Stimulated activated CD4-positive, alpha-beta T cell treated with anti-CD3 and anti-CD28 coated beads, Interleukin-1b, Interleukin-23, amount 100 ng/mL, for 1 hour (primary cell): ENCODE measurements around the gene DPH7.
A peak's percentile ranks its signal among the peaks of the same experiment; 100 is the strongest.
"Not testable (repeated sequence)": the region's sequence is repeated elsewhere in the genome, so short reads cannot be mapped to it uniquely, and the experiment has no call there.

Source experiments
- DNase-seq, 2 donors: peaks; one replicate each; pipeline ENCODE4 v3.0.0-alpha.2; 2020; ENCODE audit warnings: low read depth in 2 of 2

The DPH7 gene

DNA sequence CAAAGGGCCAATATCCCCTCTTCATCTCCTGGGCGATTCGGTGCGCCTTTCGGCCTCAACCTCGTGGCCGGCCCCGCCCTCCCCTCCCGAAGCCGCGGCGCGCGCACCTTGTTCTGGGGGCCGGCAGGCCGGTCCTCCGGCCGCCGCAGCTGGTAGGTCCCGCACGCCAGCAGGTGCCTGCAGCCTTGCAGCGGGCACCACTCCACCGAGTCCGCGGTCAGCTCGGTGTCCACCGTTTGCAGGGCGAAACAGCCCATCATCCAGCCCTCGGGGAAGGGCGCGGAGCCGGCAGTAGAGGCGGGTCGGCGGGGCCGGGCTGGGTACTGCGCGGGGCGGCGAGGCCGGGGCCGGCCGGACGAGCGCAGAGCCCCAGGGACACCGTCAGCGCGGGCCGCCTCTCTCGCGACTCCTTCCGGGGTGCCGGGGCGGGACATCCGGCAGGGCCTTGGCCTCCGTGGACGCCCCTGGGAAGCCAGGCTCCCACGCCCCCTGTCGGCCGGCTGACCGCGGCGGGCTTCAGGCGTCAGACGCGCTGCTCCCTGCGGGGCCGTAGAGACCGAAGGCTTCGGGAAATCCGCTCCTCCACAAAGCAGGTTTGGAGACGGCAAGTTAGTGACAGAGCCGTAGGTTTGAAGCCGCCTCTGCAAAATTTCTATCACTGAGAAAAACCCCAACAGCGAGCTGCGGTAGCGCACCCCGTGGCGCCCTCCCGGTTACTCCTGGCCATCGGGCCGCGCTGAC, at the start of gene DPH7:
Gene DPH7, minus strand, starts transcription at position 408 of the 741 bp plus-strand sequence. Its CDS starts 148 bp downstream, at position 260.
- DNase-seq = peak; percentile 88 to 96

DNA sequence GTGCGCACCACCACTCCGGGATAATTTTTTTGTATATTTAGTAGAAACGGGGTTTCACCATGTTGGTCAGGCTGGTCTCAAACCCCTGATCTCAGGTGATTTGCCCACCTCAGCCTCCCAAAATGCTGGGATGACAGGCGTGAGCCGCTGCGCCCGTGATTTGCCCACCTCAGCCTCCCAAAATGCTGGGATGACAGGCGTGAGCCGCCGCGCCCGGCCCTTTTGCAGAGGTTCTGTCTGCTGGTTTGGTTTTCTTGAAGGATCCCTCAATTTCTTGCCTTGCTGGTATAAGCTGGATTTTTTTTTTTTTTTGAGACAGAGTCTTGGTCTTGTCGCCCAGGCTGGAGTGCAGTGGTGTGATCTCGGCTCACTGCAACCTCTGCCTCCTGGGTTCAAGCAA, 48.7 kb upstream of the DPH7 start:
- DNase-seq = not testable (repeated sequence)

DNA sequence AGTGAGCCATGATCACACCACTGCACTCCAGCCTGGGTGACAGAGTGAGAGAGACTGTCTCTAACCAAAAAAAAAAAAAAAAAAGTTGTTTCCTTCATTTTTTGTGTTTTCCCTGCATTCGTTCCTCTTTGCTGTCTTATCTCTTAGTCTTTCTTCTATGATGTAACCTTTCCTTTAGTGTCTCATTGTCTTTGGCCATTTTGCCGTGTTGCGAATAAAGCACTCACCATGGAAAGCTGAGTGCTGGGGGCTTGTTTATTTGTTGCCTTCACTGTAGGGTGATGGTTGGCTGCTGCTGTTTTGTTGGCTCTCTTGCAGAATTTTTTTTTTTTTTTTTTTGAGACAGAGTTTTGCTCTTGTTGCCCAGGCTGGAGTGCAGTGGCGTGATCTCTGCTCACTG, 47.7 kb upstream of the DPH7 start:
- no peak for DNase-seq

DNA sequence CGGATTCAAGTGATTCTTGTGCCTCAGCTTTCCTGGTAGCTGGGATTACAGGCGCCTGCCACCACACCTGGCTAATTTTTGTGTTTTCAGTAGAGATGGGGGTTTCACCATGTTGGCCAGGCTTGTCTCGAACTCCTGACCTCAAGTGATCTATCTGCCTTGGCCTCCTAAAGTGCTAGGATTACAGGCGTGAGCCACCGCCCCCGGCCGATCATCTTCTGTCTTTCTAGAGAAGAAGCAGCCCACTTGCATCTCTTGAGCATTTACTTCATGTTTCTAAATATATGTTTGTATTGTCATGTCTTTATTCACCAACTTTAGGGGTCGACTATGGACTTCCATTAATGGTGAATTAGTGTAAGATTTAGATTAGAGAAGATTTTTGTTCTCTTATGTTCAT, 43.5 kb upstream of the DPH7 start:
- not testable (repeated sequence) for DNase-seq

DNA sequence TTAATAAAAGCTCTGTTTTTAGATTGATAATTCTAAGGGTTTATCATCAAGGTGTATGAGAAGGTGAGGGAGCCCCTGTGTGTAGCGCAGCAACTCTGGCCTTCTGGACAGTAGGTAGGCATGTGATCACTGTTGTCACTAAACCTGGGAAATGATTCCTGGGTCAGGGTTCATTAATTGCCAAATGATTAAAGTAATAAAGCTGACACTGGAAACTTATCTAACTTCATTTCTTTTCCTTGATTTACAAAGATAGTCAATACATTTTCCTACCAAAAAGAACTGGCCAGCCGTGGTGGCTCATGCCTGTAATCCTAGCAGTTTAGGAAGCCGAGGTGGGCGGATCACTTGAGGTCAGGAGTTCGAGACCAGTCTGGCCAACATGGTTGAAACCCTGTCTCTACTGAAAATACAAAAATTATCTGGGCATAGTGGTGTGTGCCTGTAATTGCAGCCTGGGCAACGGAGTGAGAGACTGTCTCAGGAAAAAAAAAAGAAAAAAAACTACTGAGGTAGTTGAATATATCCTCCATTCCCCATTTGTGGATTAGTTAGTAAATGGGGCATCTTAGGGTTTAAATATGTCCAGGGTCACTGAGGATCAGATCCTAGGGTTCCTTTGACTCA, 42.5 kb upstream of the DPH7 start:
- no peak for DNase-seq

DNA sequence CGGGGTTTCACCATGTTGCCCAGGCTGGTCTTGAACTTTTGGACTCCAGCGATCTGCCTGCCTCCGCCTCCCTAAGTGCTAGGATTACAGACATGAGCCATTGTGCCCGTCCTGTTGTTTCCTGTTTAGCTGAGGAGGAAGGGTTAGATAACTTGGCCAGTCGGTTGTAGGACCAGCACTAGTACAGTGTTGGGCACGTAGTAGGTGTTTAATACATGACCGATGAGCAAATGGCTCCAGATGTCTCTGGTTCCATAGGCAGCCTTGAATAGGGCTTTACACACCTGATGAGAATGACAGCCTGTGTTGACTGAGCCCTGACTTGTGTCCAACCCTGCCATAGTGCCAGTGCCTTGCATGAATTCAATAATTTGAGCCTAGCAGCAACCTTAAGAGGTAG, 41.9 kb upstream of the DPH7 start:
- DNase-seq = no peak

DNA sequence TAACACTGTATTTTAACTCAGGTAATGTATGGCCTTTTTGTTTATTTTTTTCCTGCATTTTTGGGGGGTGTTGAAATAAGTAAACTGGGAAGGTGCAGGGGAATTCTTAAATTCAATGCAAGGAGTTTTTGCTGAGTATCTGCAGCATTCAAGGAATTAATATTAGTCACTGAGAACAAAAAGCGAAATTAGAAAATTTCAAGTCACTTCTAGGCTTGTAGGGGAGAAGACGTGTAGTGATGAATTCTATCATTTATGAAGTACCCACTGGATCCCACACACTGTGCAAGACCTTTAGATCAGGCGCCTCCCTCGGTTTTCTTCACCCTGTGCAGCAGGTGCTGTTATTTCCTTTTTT, 41.3 kb upstream of the DPH7 start:
- DNase-seq = no peak

DNA sequence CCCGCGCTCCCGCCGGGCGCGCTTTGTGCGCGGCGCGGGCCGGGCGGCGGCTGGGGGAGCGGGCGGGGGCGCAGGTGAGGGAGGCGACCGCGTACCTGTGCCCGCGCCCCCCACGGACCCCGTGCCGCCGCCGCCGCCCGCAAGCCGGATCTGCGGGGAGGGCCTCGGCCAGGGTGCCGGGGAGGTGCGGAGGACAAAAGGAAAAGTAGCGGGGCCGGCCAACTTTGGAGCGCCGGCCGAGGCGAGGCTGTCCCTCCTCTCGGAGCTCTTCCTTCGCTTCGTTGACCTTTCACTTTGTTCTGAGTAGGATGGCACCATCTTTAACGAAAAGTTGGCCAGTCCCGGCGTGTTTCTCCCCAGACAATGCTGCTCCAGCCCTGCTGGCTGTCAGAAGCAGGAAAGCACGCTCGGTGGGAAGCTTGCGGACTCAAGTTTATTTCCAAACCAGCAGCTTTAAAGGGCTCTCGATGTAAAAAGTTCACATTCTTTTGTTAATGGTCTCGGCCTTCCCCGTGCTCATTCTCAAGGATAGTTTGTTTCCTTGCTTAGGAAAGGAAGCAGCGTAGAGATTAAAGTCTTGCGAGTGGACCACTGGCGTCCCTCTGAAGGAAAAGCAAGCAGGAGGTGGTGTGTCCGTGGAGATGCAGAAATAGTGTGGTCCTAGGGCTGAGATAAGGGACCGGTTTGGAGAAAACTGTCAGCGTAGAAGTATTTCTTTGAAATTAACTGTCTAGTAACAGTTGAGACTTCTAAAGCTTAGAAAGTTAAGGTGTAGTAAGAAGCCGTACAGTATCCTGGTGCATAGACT, 40.7 kb upstream of the DPH7 start:
- DNase-seq = no peak

DNA sequence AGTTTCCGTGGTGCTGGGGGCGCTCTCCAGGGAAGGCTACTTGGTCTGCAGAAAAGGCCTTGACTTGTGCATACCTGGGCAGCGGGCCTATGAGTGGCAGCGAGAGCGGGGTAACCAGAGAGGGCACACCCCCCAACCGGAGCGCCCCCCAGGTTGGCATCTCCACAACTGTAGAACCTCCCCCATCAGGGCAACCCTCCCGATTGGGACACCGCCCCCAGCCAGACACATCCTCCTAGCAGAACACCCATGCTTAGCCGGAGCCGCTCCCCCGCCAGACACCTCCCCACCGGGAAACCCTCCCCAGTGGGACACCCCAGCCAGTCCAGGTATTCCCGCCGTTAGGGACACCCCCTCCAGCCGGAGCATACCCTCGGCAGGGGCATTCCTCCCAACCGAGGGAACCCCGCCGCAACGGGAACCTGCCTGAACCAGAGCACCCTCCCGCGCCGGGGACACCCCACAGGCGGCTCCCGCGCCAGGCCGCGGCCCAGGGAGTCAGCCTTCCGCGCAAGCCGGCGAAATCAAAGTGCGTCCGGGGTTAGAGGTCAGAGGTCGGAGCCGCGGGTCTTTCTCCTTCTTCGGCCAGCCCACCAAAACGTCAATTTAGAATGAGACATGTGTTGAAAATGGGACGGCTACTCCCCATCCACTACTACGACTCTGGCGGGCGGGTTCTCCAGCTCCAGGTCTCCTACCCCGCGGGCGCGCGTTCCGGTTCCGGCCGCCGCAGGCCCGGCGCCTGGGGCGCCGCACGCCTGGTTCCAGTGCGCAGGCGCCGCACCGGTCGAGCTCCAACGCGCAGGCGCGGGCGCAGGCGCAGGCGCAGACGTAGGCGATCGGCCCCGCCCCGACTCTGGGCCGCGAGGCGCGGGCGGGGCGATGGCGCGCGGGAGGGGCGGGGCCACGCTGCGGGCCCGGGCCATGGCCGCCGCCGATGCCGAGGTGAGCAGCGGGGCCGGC, 39.7 kb upstream of the DPH7 start, which contains the start of gene EHMT1:
Gene EHMT1, plus strand, starts transcription at position 901 of the 963 bp plus-strand sequence. Its CDS starts 24 bp downstream, at position 925.
- peak; percentile 83 to 84 for DNase-seq

DNA sequence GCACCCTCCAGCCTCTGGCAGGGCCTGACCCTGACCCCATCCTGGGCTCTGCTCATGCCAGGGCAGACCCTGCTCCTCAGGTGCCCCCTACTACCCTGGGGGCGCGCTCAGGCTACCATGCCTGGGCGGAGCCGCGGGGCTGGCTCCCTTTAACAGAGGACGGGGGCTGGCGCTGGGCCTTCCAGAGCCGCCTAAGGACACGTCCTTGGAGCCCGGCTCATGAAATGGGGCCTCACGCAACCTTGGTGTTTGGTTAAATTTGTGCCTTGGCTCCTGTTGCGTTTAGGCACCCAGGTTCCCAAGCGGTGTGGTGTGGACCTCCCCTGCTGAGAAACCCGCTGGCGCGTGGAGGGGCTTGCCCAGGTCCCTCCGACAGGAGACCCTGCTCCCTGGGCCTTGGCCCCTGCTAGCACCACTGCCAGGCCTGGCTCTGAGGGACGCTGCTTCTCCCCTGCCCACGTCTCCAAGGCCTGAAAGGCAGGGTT, 36.7 kb upstream of the DPH7 start:
- DNase-seq = no peak

DNA sequence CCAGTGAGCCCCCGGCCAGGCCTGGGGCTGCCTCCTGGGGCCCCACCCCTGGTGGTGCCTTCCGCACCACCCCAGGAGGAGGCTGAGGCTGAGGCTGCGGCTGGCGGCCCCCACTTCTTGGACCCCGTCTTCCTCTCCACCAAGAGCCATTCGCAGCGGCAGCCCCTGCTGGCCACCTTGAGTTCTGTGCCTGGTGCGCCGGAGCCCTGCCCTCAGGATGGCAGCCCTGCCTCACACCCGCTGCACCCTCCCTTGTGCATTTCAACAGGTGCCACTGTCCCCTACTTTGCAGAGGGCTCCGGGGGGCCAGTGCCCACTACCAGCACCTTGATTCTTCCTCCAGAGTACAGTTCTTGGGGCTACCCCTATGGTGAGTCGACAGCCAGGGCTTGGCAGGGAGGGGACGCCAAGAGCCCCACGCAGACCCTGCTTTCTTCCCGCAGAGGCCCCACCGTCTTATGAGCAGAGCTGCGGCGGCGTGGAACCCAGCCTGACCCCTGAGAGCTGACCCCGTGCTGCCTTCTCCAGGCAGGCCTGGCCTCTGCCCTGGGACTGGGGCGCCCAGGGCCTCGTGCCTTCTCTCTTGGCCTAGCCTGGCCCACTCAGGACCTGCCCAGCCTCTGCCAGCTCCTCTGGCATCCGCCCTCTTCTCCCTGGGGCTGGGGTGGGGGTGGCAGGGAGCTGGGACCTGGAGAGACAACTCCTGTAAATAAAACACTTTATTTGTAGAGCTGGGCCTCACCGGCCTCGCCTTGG, 36.1 kb upstream of the DPH7 start:
- no peak for DNase-seq

DNA sequence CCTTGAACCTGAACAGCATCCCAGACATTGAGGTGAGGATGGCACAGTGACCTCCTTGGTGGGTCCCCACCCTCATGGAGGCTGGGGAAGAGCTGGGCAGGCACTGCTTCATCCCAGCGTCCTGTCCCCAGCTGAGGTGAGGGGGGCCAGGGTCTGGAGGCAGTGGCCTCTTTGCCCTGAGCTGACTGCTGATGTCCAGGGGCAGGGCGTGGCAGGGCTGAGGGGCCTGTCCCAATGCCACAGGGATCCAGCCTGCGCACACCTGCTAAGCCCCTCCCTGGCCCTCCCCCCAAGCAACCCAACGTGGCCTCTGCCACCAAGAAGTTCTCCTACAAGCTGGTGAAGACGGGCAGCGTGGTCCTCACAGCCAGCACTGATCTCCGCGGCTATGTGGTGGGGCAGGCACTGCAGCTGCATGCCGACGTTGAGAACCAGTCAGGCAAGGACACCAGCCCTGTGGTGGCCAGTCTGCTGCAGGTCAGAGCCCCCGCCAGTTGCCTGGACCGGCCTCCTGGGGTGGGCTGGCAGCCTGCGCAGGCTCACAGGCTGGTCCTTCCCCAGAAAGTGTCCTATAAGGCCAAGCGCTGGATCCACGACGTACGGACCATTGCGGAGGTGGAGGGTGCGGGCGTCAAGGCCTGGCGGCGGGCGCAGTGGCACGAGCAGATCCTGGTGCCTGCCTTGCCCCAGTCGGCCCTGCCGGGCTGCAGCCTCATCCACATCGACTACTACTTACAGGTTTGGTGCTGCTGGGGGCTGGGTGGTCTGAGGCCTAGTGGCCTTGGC, 35.2 kb upstream of the DPH7 start:
- no peak for DNase-seq

DNA sequence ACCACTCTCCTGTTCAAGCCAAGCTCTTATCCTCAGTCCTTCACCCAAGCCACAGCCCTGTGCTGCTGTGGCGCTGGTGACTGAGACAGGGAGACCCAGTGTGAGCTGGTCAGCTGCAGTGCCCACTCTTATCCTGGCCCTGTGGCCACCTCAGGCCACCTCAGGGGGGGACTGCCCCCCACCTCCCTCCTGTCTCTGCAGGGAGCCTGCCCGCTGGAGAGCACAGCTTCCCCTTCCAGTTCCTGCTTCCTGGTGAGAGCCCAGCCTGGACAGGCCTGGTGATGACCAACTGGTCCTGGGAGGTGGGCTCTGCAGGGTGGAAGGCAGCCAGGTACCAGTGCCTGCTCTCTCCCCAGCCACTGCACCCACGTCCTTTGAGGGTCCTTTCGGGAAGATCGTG, 34.5 kb upstream of the DPH7 start:
- no peak for DNase-seq

DNA sequence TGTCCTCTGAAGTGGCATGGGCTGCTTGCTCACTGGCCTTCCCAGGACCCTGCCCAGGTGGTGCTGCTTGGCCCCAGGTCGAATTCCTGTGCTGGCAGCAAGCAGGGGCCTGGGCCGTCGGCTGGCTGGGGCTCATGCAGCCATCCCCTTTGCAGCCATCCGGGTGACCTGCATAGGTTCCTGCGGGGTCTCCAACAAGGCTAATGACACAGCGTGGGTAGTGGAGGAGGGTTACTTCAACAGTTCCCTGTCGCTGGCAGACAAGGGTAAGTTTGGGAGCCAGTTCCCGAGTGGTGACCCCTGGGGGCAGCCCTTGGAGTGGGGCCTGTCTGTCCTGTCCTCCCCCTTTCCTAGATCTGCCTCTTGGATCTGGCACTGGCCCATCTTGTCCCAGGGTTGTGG, 34.0 kb upstream of the DPH7 start:
- no peak for DNase-seq

DNA sequence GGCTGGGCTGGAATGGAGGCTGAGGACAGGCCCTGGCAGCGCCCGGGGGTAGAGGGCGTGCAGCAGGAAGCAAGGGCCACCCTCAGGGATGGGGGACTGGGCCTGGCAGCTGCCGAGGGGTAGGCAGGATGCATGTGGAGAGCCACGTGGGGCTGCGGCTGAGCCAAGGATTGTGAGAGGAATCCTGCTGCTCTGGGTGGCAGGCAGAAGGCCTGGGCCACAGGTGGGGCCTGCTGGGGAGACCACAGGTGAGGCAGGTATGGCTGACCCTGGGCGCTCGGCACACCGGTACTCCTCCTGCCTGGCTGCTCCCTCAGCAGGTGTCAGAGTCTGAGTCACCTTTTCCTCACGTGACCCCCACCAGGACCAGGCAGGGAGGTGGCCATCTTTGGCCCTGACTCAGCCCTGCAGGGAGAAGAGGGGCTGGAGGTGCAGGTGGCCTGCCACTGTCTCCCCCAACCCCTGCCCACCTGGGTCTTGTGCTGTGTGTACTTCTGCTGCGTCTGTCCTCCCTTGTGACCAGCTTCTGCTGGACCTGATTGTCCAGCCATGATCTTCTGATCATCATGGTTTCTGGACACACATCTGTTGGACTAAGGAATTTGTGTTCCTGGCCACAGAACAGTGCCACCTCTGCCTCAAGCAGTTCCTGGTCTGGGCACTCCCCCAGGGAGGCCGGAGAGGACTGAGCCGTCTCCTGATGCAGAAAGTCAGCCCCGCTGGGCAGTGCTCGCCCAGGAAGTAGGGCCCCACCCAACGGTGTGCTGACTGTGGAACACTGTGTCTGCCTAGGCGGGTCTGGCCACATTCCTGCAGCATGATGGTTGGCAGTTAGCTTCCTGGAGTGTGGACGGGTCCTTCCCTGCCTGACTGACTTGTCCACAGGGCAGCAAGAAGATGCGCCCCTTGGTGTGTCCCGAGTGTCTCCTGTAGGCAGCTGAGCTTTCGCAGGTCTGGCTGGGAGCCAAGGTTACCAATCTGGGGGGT, 33.2 kb upstream of the DPH7 start:
- DNase-seq = no peak

DNA sequence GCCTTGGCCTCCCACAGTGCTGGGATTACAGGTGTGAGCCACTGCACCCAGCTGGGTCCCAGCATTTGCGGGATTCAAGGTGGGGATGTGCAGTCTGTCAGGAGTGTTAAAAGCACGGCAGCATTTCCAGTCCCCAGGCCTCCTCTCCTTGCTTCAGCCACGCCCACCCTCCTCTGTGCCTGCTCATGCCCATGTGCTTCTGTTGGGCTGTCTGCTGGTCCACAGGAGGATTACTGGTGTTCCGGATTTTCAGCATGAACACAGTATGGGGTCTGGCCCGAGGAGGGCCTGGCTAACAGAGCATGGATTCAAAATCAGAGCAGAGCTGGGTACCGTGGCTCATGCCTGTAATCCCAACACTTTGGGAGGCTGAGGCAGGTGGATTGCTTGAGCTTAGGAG, 32.2 kb upstream of the DPH7 start:
- DNase-seq = no peak

DNA sequence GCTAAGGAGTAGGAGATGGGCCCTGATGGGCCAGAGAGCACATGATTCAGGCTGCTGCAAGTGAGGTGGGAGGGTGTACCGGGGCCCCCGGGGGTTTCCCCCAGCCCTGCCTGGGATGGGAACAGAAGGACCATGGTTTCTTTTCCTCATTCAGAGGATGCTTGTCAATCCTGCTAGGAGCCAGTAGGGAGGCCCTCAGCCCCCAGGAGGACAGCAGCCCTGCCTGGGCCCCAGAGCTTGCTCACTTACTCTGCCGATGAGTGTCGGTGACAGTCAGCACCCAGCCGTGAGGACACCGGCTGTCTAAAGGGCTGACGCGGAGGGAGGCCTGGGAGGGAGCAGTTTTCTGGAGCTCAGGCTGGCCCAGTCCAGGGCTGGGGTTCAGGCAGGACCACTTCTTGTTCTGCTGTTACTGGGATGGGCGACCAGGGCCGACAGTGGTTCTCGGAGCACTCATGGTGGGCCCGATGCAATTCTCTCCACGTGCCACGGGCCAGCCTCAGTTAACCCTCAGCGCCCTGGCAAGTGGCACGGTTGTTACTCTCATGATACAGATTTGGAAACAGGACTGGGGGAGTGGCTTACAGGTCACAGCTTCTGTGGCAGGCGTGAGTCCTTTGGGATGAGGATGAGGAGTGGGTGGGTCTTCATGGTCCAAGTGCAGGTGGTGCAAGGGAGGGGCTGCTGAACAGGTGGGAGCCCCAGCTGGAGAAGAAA, 28.6 kb upstream of the DPH7 start:
- no peak for DNase-seq

DNA sequence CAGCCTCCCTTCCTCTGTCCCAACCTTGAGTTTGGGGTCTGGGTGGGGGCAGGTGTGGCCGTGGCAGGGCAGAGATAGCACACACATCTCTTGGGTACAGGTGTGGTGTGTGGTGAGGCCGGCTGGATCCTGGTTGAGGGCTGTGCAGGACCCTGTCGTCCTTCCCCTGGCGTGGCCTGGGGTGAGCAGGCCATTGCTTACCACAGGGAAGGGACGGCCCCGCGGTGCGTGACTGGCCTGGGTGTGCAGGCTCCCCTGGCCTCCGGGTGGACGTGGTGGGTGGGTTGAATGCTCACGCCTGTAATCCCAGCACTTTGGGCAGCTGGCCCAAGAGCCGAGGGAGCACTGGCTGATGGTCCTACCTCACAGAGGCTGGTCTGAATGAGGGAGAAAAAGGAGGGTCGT, 28.0 kb upstream of the DPH7 start:
- DNase-seq = no peak
